Measurements from ENCODE around the gene FBXO3. TPM values are rescaled to one million over a fixed set of nuclear protein-coding genes. Genes with fewer than 3 reads are reported as not detected.
"Not testable (repeated sequence)": the region's sequence is repeated elsewhere in the genome, so short reads cannot be mapped to it uniquely, and the experiment has no call there.

FBXO3 gene
- total RNA-seq, 1 donor from 2014 or later: 61.0 TPM

- H3K9me3 ChIP-seq (ENCODE audit: low read depth): no peaks in the 10 kb centered on the region
- DNase-seq (ENCODE audit: low spot score): no peak
- no peak overlapping the region for H3K27ac Mint-ChIP-seq
- H3K4me1 Mint-ChIP-seq: no peaks in the 10 kb centered on the region
- no peaks in the 10 kb centered on the region for H3K79me2 ChIP-seq (ENCODE audit: low read depth)
- H3K9me3 Mint-ChIP-seq: no peaks in the 10 kb centered on the region
- H3F3A ChIP-seq (ENCODE audit: low read depth): no peaks in the 10 kb centered on the region
- H3K4me2 ChIP-seq: no peak overlapping the region
- TF ChIP-seq EZH2phosphoT487 (IDR thresholded peaks at IDR 0.05) (no peak), CTCF (IDR thresholded peaks at IDR 0.05) (no peak), EZH2 (IDR thresholded peaks at IDR 0.05) (no peak)
- no peak overlapping the region for H2AFZ ChIP-seq (replicated peaks)
- no peak overlapping the region for H3K4me3 Mint-ChIP-seq
- H3K27ac ChIP-seq: no peak overlapping the region
- H3K9ac ChIP-seq: no peak overlapping the region
- no peaks in the 10 kb centered on the region for H3K27me3 ChIP-seq
- no peaks in the 10 kb centered on the region for H3K36me3 ChIP-seq
- peaks cover 2% of the 10 kb centered on the region for H3K27me3 Mint-ChIP-seq (ENCODE audit: insufficient read depth, low read depth)
- no peaks in the 10 kb centered on the region for H3K4me1 ChIP-seq
- no peak overlapping the region for H3K4me3 ChIP-seq
- peaks cover 10% of the 10 kb centered on the region for H3K36me3 Mint-ChIP-seq
- H4K20me1 ChIP-seq (ENCODE audit: low read depth): no peaks in the 10 kb centered on the region
These were observed 64.9 kb downstream of the FBXO3 start for GRCh38 chr11:33709466-33709865.

- Mint-ChIP-seq H3K4me3 (no peak overlapping the region), H3K4me1 (no peaks in the 10 kb centered on the region), H3K36me3 (peaks cover 10% of the 10 kb centered on the region), H3K27ac (no peak overlapping the region), H3K9me3 (no peaks in the 10 kb centered on the region), H3K27me3 (ENCODE audit: insufficient read depth, low read depth) (peaks cover 2% of the 10 kb centered on the region)
- no peaks in the 10 kb centered on the region for H4K20me1 ChIP-seq (ENCODE audit: low read depth)
- H3F3A ChIP-seq (ENCODE audit: low read depth): no peaks in the 10 kb centered on the region
- no peaks in the 10 kb centered on the region for H3K9me3 ChIP-seq (ENCODE audit: low read depth)
- H3K79me2 ChIP-seq (ENCODE audit: low read depth): no peaks in the 10 kb centered on the region
- H3K9ac ChIP-seq: no peak overlapping the region
- no peak overlapping the region for H2AFZ ChIP-seq (replicated peaks)
- H3K27ac ChIP-seq: no peak overlapping the region
- no peaks in the 10 kb centered on the region for H3K4me1 ChIP-seq
- TF ChIP-seq EZH2phosphoT487 (IDR thresholded peaks at IDR 0.05) (no peak), CTCF (IDR thresholded peaks at IDR 0.05) (no peak), EZH2 (IDR thresholded peaks at IDR 0.05) (no peak)
- no peak for DNase-seq (ENCODE audit: low spot score)
- no peak overlapping the region for H3K4me2 ChIP-seq
- H3K36me3 ChIP-seq: no peaks in the 10 kb centered on the region
- no peak overlapping the region for H3K4me3 ChIP-seq
- no peaks in the 10 kb centered on the region for H3K27me3 ChIP-seq
These were observed 65.3 kb downstream of the FBXO3 start for GRCh38 chr11:33708985-33709384.

DNA sequence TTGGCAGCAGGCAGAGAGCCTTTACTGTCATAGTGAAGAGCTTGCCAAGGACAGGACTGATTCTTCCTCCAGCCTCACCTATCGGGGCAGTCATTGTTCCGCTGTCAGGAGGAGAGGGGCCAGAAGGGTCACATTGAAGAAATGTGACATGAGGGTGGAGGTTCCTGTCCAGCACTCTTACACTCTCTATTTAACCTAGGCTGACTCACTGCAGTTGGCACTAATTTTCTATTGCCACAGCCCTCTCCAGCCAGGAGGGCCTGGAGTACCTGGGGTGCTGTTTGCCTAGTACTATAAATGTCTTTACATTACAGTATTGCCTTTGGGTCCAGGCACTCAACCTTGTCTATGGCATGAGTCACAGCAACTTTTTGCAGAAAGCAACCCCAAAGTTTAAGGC is 66.5 kb downstream of the FBXO3 start:
- not testable (repeated sequence) for H3K36me3 Mint-ChIP-seq; H3K9me3 Mint-ChIP-seq; H3K79me2 ChIP-seq (ENCODE audit: low read depth); H3K4me1 Mint-ChIP-seq; H3K9ac ChIP-seq; H4K20me1 ChIP-seq (ENCODE audit: low read depth); H3F3A ChIP-seq (ENCODE audit: low read depth); H3K27me3 Mint-ChIP-seq (ENCODE audit: insufficient read depth, low read depth); H3K4me2 ChIP-seq; H3K4me3 Mint-ChIP-seq; H3K4me1 ChIP-seq; H3K36me3 ChIP-seq; H2AFZ ChIP-seq (replicated peaks); H3K27ac Mint-ChIP-seq; H3K9me3 ChIP-seq (ENCODE audit: low read depth); DNase-seq (ENCODE audit: low spot score); H3K4me3 ChIP-seq; H3K27ac ChIP-seq; H3K27me3 ChIP-seq

GRCh38 chr11:33706966-33707365 is 67.4 kb downstream of the FBXO3 start:
- Histone ChIP-seq H2AFZ (replicated peaks) (no peak overlapping the region), H3K36me3 (no peaks in the 10 kb centered on the region), H4K20me1 (ENCODE audit: low read depth) (no peaks in the 10 kb centered on the region), H3K9me3 (ENCODE audit: low read depth) (no peaks in the 10 kb centered on the region), H3K4me3 (no peak overlapping the region), H3K4me2 (no peak overlapping the region), H3K79me2 (ENCODE audit: low read depth) (no peaks in the 10 kb centered on the region), H3K9ac (no peak overlapping the region), H3K4me1 (no peaks in the 10 kb centered on the region), H3K27me3 (no peaks in the 10 kb centered on the region), H3K27ac (no peak overlapping the region), H3F3A (ENCODE audit: low read depth) (no peaks in the 10 kb centered on the region)
- DNase-seq (ENCODE audit: low spot score): no peak
- Mint-ChIP-seq H3K4me1 (peaks cover 5% of the 10 kb centered on the region), H3K9me3 (no peaks in the 10 kb centered on the region), H3K27me3 (ENCODE audit: insufficient read depth, low read depth) (peaks cover 2% of the 10 kb centered on the region), H3K27ac (no peak overlapping the region), H3K36me3 (peaks cover 5% of the 10 kb centered on the region), H3K4me3 (no peak overlapping the region)
- TF ChIP-seq EZH2phosphoT487 (IDR thresholded peaks at IDR 0.05) (no peak), CTCF (IDR thresholded peaks at IDR 0.05) (no peak), EZH2 (IDR thresholded peaks at IDR 0.05) (no peak)
